Activated CD8-positive, alpha-beta memory T cell treated with anti-CD3 and anti-CD28 coated beads, Interleukin-2, amount 50 U/mL, for 1 hour (primary cell): Measurements from ENCODE around the gene DISC1.

Experiments
- DNase-seq: peaks from one replicate; pipeline ENCODE4 v3.0.0-alpha.2; 2020; ENCODE audit errors: extremely low read depth

Gene DISC1

DNA sequence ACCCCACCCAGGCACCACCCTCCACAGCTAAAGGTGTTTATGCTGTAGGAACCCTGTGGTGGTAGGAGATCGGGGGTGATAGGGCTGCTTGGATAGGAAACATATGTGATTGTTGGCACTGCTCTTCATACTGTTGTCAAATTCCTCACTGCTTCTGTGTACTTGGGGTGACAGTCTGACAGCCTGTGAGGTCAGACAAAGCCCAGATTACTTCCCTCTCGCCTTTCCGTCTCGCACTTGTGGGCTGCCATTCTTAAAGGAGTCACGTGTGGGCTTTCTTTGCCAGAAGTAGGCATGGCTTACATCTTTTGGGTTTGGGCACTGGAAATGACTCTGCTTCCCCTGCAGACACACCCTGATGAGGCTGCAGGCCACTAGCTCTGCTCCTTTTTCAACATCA, 363.8 kb downstream of the DISC1 start:
- DNase-seq: no peak

DNA sequence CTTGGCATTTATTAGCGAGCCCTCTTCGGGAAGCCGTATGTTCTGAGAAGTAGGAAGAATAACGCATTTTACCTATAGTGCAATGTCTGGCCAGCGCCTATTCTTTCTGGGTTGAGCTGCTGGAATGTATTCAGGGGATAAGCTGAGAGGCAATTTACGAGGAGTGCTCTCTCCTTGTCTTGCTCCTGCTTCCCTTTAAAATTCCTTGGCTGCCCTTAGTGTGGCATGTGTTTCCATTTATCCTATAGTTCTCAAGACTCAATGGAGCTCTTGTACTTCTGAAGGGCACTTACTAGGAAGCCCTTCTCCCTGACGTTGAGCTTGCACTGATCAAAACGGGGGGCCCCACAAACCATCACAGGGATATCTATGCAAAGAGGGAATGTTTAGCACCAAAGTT, 364.6 kb downstream of the DISC1 start:
- DNase-seq: no peak

GRCh38 chr1:231993968-231994455, 367.4 kb downstream of the DISC1 start:
- DNase-seq: no peak

DNA sequence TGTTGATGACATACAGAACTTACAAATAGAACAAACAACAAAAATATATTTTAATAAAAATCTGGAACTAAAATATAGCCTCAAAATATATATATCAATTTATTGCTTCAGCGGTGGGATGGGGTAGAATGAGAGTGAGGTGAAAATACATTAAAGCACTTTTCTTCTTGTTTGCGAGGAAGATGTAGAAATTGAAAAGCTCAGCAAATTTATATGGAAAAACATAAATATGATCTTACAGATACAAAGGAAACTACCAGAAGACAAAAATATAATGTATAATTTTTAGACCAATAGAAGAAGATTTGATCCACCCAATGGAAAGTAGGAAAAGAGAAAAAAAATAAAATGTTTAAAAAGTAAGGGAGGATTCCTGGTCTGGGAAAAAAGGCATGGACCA, 372.2 kb downstream of the DISC1 start:
- DNase-seq: no peak

DNA sequence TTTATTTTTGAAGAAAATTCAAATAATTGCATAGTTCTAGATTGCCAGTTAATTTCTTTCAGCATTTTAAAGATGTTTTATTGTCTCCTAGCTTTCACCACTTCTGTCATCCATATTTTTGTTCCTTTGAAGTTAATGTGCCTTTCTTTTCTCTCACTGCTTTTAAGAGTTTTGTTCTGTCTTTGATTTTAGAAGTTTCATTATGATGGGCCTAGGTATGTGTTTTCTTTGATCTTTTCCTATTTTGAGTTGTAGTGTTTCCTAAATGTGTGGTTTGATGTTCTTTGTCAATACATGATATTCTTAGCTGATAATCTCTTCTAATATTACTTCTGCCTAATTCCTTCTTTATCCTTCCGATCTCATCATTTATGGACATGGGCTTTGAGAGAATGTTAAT, 378.7 kb downstream of the DISC1 start:
- no peak for DNase-seq

GRCh38 chr1:232009741-232010140, 383.2 kb downstream of the DISC1 start:
- no peak for DNase-seq

DNA sequence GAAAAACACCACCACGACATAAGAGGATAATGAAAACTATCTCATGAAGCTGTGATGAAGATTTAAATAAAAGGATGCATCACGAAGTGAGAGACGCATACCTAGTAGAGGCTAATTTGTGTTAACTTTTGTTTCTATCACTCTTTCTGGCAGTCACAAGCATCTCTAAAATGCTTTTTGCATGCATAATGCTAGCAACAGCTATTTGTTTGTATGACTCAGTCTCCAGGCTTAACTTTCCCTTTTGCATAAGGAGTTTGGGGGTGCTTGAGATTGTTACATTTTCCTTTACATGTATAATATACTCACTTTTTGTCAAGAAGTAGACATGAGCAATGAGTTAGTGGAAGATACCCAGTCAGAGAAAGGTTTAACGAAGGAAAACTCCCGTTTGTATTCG, 385.4 kb downstream of the DISC1 start:
- no peak for DNase-seq

- DNase-seq: no peak
Observed at GRCh38 chr1:232012773-232013386, 386.3 kb downstream of the DISC1 start.

DNA sequence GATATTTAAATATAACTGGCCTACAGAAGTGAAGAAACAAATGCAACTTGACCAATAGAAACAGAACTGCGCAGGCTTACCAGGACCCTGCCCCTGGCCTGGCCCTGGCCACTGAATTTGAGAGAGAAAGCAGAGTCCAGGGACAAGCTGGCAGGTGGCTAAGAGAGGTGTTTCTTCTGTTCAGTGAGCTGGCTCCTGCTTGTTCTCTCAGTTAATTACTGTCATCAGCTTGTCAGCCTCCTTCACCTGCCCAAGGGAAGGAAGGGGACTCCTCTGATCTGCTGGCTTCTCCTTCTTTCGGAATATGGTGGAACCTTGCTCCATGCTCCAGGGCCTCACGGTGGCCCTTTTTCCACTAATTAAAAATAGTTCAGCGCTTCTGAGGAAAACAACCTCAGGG, 388.4 kb downstream of the DISC1 start:
- DNase-seq: no peak

GRCh38 chr1:232016616-232017015, 390.0 kb downstream of the DISC1 start:
- DNase-seq: no peak

GRCh38 chr1:232017057-232017456, 390.5 kb downstream of the DISC1 start:
- DNase-seq: no peak

DNA sequence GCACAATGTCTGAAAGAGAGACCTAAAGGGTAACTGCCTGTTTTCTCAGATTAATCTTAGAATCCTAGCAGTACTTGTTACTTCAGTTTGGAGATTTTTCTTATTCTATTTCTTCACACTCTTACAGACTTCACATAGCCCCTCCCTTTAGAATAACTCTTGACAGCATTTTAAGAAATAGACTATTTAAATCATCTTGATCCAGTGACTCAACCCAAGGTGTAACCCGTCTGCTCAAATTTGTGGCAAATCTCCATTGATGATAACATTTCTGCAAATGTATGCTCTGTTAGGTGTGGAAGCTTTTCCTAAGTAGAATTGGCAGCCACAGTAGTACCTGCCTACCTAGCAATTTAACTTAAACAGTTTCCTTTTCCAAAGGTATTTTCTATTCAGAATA, 391.2 kb downstream of the DISC1 start:
- no peak for DNase-seq

DNA sequence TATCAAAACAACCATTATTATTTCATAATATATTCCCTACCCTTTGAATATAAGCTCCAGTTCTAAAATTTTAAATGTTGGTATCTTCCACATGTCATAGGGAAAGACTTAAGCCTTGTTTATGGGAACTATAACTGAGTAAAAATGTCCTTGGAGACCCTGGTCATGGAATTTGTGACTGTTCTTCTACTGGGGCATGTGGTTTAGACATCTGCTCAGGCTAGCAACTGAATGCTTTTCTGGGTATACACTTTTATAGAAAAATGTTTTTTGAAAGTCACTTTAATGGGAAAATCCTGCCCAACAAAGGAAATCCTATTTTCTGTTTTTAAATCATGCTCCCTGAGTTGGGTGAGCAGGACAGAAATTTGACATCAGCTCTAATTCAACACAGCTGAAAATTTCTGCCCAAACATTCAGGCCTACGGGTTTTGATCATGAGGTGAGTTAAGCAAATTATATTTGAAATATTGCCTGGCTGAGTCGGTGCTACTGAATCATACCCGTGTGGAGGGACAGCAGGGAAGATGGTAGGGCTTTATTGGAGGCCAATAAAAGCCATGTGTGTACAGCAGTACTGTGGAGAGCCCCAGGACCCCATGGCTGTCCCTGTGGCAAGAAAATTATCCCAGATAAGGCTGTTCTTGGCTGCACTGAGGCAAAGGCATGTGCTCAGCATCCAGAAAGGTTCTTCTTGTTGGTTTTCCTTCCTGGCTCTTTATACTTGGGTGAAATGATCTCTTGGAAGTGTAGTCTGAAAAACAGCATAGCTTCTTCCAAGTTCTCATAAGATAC, 391.8 kb downstream of the DISC1 start:
- no peak for DNase-seq

DNA sequence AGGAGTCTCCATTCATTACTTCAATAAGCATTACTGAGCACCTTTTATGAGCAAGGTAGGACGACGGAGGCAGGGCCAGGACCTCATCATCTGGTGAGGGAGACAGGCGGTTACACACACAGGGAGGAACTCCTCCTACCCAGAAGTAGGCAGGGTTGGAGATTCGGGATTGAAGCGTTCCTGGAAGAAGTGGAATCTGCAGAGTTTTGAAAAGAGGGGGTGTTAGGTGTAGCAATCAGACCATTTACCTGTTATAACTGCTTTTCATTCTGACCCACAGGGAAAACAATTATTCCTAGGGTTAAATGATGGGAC, 392.4 kb downstream of the DISC1 start:
- no peak for DNase-seq

DNA sequence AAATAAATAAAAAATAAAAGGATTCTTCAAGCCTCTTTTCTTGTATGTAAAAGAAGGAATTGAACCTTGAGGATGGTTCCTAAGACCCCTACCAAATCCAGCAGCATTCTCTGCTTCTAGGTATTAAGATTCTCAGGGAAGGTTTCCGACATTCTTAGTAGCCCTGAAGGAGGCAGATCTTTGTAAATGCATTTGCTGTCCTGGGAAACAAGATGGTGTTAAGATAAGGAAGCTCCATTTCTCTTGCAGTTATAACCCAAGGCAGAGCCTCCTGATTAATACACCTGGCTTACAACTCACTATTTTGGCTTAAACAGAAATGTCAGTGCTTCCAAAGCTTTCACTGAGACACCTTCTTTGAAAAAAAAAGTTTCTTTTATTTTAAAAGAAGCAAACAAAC, 393.8 kb downstream of the DISC1 start:
- DNase-seq: no peak

GRCh38 chr1:232029315-232029714, 402.7 kb downstream of the DISC1 start:
- DNase-seq: no peak

- DNase-seq: no peak
Observed at GRCh38 chr1:232031156-232031555, 404.6 kb downstream of the DISC1 start.

- DNase-seq: no peak
Observed at GRCh38 chr1:232033285-232033684, 406.7 kb downstream of the DISC1 start.

- DNase-seq: no peak
Observed at GRCh38 chr1:232034556-232034955, 408.0 kb downstream of the DISC1 start.

GRCh38 chr1:232036181-232036933, 409.8 kb downstream of the DISC1 start:
- no peak for DNase-seq

GRCh38 chr1:232037774-232038388, 411.3 kb downstream of the DISC1 start:
- no peak for DNase-seq
